ENCODE measurements around the gene C1QL1. TPM values are rescaled to one million over a fixed set of nuclear protein-coding genes. Genes with fewer than 3 reads are reported as not detected.
A peak's percentile ranks its signal among the peaks of the same experiment; 100 is the strongest.
"Not testable (repeated sequence)": the region's sequence is repeated elsewhere in the genome, so short reads cannot be mapped to it uniquely, and the experiment has no call there.

Gene C1QL1
- total RNA-seq, 2 experiments from 2014 or later, result not detected

DNA sequence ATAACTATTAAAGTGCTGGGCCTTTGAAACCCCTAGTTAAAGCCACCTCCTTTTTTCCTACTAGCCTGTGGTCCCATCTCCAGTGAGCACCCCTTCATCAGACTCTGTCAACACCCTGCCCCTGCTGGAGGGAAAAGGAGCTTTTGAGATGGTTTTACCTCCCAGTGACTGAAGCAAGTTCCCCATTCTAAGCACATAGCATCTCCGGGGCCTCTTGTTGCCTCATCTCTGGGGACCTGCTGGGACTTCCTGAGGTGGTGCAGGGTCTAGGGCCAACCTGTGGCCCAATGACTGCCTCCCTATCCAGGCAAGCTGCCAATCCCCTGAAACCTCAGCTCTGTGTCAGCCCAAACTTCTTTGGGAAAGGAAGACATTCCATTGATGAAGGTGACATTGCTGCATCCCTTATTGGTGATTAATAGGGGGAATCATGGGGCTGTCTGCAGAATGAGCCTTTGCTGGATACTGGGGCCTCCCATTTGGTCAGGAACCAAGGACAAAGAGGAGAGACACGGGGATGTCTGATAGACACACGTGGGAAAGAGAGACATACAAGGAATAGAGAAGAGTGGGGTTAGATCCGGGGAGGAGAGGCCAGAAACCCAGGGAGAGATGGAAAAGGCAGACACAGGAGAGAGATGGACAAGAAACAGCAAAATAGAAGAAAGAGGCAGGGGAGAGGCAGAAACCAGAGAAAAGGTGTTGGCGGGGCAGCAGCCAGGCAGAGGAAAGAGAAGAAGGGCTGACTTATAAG is 2.4 kb downstream of the C1QL1 start:
- DNase-seq (no peak), ATAC-seq (ENCODE audit: low read depth) (no peak)
- H3K36me3 Mint-ChIP-seq, result no peaks in the 10 kb centered on the region
- POLR2A ChIA-PET, result no interaction called here
- H3K4me1 Mint-ChIP-seq, result peaks cover 13% of the 10 kb centered on the region
- H3K27ac Mint-ChIP-seq, result no peak overlapping the region
- H3K4me3 Mint-ChIP-seq, result no peak overlapping the region
- H3K27me3 Mint-ChIP-seq, result peaks cover 74% of the 10 kb centered on the region
- no peaks in the 10 kb centered on the region for H3K9me3 Mint-ChIP-seq

- H3K4me1 Mint-ChIP-seq, result peaks cover 5% of the 10 kb centered on the region
- no peaks in the 10 kb centered on the region for H3K36me3 Mint-ChIP-seq
- POLR2A ChIA-PET, result interaction anchor here (0.8 to 1.3 kb wide), 2 partner anchors 13 to 15 kb away, joined by 3 read pairs; no protein-coding TSS in a partner anchor
- no peak for DNase-seq
- H3K27ac Mint-ChIP-seq, result no peak overlapping the region
- H3K4me3 Mint-ChIP-seq, result no peak overlapping the region
- H3K27me3 Mint-ChIP-seq, result peaks cover 78% of the 10 kb centered on the region
- ATAC-seq (ENCODE audit: low read depth), result no peak
- H3K9me3 Mint-ChIP-seq, result no peaks in the 10 kb centered on the region
Observed at GRCh38 chr17:44961921-44962350, 6.2 kb downstream of the C1QL1 start.

- POLR2A ChIA-PET, result interaction anchor here (1.3 kb wide), 1 partner anchor 15 kb away, joined by 3 read pairs; no protein-coding TSS in a partner anchor
- no peak overlapping the region for H3K27ac Mint-ChIP-seq
- no peaks in the 10 kb centered on the region for H3K36me3 Mint-ChIP-seq
- no peaks in the 10 kb centered on the region for H3K9me3 Mint-ChIP-seq
- ATAC-seq (ENCODE audit: low read depth), result no peak
- no peak overlapping the region for H3K4me3 Mint-ChIP-seq
- peaks cover 2% of the 10 kb centered on the region for H3K4me1 Mint-ChIP-seq
- no peak for DNase-seq
- H3K27me3 Mint-ChIP-seq, result peaks cover 74% of the 10 kb centered on the region
Observed at GRCh38 chr17:44960691-44961090, 7.4 kb downstream of the C1QL1 start.

- peak; percentile 30 for ATAC-seq (ENCODE audit: low read depth)
- Mint-ChIP-seq H3K4me3 (peak overlapping the region; percentile 42), H3K27me3 (peaks cover 70% of the 10 kb centered on the region)
Observed at GRCh38 chr17:44959821-44960531, 8.1 kb downstream of the C1QL1 start.

GRCh38 chr17:44956998-44957981 is 10.8 kb downstream of the C1QL1 start:
- no peak for ATAC-seq (ENCODE audit: low read depth)

More at GRCh38 chr17:44959821-44960531, 8.1 kb downstream of the C1QL1 start:
- Mint-ChIP-seq H3K4me1 (peaks cover 2% of the 10 kb centered on the region), H3K27ac (no peak overlapping the region), H3K36me3 (no peaks in the 10 kb centered on the region), H3K9me3 (no peaks in the 10 kb centered on the region)
- no peak for DNase-seq
- POLR2A ChIA-PET, result interaction anchor here (0.6 to 1.2 kb wide), 3 partner anchors 13 to 84 kb away, joined by 3 read pairs; no protein-coding TSS in a partner anchor

DNA sequence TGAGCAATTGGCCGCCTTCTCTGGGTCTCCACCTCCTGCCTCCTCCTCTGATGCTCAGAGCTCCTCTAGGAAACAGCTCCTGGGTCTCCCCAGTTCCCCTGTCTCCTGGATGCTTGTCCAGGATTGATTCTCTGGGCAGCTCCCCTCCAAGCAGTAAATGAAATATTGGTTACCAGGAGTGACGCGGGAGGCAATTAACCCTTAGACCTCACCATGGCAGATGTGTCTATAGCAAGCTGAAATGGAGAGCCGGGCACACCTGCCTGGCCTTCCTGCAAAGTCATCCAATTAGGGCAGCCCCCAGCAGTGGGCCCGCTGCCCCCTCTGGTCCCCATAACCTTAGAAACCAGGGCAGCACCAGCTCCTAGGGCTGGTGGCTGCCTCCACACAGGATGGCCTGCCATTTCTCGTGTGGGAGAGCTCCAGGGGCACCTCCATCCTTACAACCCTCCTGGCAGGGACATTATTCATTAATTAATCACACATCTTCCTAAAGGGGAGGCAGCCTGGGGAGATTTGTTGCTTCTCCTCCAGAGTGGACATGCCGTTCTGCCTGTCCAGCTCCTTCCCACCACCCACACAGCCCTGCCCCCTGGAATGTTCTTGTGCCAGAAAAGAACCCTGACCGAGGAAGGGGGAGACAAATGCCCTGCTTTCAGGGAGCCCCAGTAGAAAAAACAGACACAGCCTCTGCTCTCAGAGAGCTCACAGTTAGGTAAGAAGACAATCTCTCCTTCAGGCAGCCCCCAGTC is 12.3 kb downstream of the C1QL1 start:
- Mint-ChIP-seq H3K4me3 (no peak overlapping the region), H3K27me3 (peaks cover 59% of the 10 kb centered on the region), H3K36me3 (no peaks in the 10 kb centered on the region), H3K4me1 (peaks cover 4% of the 10 kb centered on the region), H3K27ac (no peak overlapping the region), H3K9me3 (no peaks in the 10 kb centered on the region)
- ATAC-seq (ENCODE audit: low read depth) (no peak), DNase-seq (no peak)
- POLR2A ChIA-PET, result no interaction called here

More at GRCh38 chr17:44956998-44957981, 10.8 kb downstream of the C1QL1 start:
- Mint-ChIP-seq H3K9me3 (no peaks in the 10 kb centered on the region), H3K4me3 (no peak overlapping the region), H3K36me3 (no peaks in the 10 kb centered on the region), H3K4me1 (peaks cover 2% of the 10 kb centered on the region), H3K27me3 (peaks cover 63% of the 10 kb centered on the region), H3K27ac (no peak overlapping the region)
- no peak for DNase-seq
- POLR2A ChIA-PET, result no interaction called here

DNA sequence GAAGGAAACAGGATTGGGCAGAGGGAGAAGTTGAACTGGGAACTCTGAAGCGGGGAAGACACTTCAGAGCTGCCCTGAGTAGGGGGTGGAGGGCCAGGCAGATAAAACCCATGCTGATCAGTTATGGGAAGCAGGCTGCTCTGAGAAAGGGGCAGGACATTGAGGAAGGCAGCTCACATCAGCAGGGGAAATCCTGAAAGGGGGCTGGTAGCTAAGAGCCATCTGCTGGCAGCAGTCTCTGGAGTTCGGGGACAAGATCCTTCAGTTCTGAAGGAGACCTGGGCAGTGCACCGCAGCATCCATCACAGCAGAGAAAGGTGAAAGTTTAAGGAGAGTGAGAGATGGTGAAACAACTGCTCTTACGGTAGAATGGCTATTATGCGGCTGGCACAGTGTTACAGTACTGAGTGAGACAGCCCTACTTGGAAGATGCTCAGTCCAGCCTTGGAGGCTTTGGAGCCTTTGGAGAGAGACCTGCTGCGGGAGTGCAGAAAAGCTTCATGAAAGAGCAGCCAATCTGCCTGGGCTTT is 15.1 kb downstream of the C1QL1 start:
- H3K27ac Mint-ChIP-seq, result no peak overlapping the region
- POLR2A ChIA-PET, result interaction anchor here (0.9 kb wide), 1 partner anchor 98 kb away, joined by 3 read pairs; no protein-coding TSS in a partner anchor
- DNase-seq (no peak), ATAC-seq (ENCODE audit: low read depth) (no peak)
- peaks cover 36% of the 10 kb centered on the region for H3K27me3 Mint-ChIP-seq
- H3K9me3 Mint-ChIP-seq, result no peaks in the 10 kb centered on the region
- peaks cover 6% of the 10 kb centered on the region for H3K4me1 Mint-ChIP-seq
- H3K36me3 Mint-ChIP-seq, result no peaks in the 10 kb centered on the region
- no peak overlapping the region for H3K4me3 Mint-ChIP-seq

- peaks cover 11% of the 10 kb centered on the region for H3K27me3 Mint-ChIP-seq
- POLR2A ChIA-PET, result no interaction called here
- H3K4me1 Mint-ChIP-seq, result peaks cover 19% of the 10 kb centered on the region
- ATAC-seq (ENCODE audit: low read depth), result no peak
- H3K4me3 Mint-ChIP-seq, result peak overlapping the region; percentile 97
- peak overlapping the region; percentile 90 for H3K27ac Mint-ChIP-seq
- H3K9me3 Mint-ChIP-seq, result no peaks in the 10 kb centered on the region
- DNase-seq, result no peak
- peaks cover 19% of the 10 kb centered on the region for H3K36me3 Mint-ChIP-seq
Observed at GRCh38 chr17:44948315-44948795, 19.7 kb downstream of the C1QL1 start.

- Mint-ChIP-seq H3K4me3 (peak within 1 kb of the TSS; percentile 97), H3K27ac (peak within 1 kb of the TSS; percentile 90), H3K36me3 (peaks cover 22% of the 10 kb centered on the region), H3K27me3 (peaks cover 5% of the 10 kb centered on the region), H3K9me3 (no peaks in the 10 kb centered on the region), H3K4me1 (peaks cover 19% of the 10 kb centered on the region)
- DNase-seq (peak; percentile 91), ATAC-seq (ENCODE audit: low read depth) (peak; percentile 97)
- POLR2A ChIA-PET, result interaction anchor here (0.6 to 1.7 kb wide), 10 partner anchors 12 to 194 kb away, joined by 3 to 8 read pairs (median 4); partner anchors contain the start of gene C1QL1
Observed at GRCh38 chr17:44947461-44948314, 20.4 kb downstream of the C1QL1 start, which contains the start of gene KIF18B. TSS of gene KIF18B (minus strand) at chr17:44947773. CDS start at chr17:44936344, 11,429 bp downstream.

DNA sequence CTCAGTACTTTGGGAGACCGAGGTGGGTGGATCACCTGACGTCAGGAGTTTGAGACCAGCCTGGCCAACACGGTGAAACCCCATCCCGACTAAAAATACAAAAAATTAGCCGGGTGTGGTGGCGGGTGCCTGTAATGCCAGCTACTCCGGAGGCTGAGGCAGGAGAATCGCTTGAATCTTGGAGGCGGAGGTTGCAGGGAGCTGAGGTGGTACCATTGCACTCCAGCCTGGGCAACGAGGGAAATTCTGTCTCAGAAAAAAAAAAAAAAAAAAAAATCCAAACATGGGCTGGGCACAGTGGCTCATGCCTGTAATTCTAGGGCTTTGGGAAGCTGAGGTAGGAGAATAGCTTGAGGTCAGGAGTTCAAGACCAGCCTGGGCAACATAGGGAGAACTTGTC is 22.5 kb downstream of the C1QL1 start:
- Mint-ChIP-seq H3K4me3 (peak overlapping the region; percentile 97), H3K36me3 (peaks cover 28% of the 10 kb centered on the region), H3K4me1 (peaks cover 26% of the 10 kb centered on the region)
- ATAC-seq (ENCODE audit: low read depth); H3K27me3 Mint-ChIP-seq; H3K27ac Mint-ChIP-seq; H3K9me3 Mint-ChIP-seq; DNase-seq: not testable (repeated sequence)
- POLR2A ChIA-PET, result interaction anchor here (0.5 to 1.2 kb wide), 2 partner anchors 33 to 46 kb away, joined by 5 read pairs; partner anchors contain the start of gene EFTUD2

GRCh38 chr17:44942456-44942855 is 25.6 kb downstream of the C1QL1 start:
- no peaks in the 10 kb centered on the region for H3K27me3 Mint-ChIP-seq
- DNase-seq, result no peak
- POLR2A ChIA-PET, result interaction anchor here (0.7 kb wide), 1 partner anchor 80 kb away, joined by 3 read pairs; no protein-coding TSS in a partner anchor
- H3K9me3 Mint-ChIP-seq, result no peaks in the 10 kb centered on the region
- H3K4me3 Mint-ChIP-seq, result no peak overlapping the region
- ATAC-seq (ENCODE audit: low read depth), result no peak
- peaks cover 45% of the 10 kb centered on the region for H3K36me3 Mint-ChIP-seq
- peaks cover 28% of the 10 kb centered on the region for H3K4me1 Mint-ChIP-seq
- H3K27ac Mint-ChIP-seq, result no peak overlapping the region
